HepG2 (cell line): ENCODE measurements around the gene OVCA2. TPM values are rescaled to one million over a fixed set of nuclear protein-coding genes. Genes with fewer than 3 reads are reported as not detected.

ENCODE experiments used
- ATAC-seq: fragments of 200-7000 bp; cut with Tn5 transposase; 3 replicates; pipeline ENCODE4 v1.9.1; 2020; ENCODE audit warnings: mild to moderate bottlenecking, moderate library complexity
- BruUV-seq: library from RNA; stranded (reverse); fragments of 400-500 nt; replicated peaks from 2 replicates; lab custom pipeline; 2021; lab: Mats Ljungman, UMichigan
- CTCF ChIA-PET: fragments of 300-600 bp; formaldehyde crosslinking; extraction: SDS; loops from one replicate; lab custom pipeline; 2021; ENCODE audit warnings: low total read pairs, inconsistent platforms, low intra/inter-chr PET ratio; lab: Yijun Ruan, JAX
- POLR2A ChIA-PET: fragments of 350-600 bp; sonication (Branson Sonifier 250); formaldehyde crosslinking; loops from one replicate; lab custom pipeline; 2020; ENCODE audit warnings: antibody characterized with exemption, inconsistent platforms; lab: Yijun Ruan, JAX
- DNase-seq: peaks from one replicate; pipeline ENCODE4 v3.0.0-alpha.2; 2015; ENCODE audit warnings: low spot score
- FAIRE-seq: peaks from 3 replicates; lab custom pipeline; 2011; peaks lifted over from hg19 to GRCh38; lab: Jason Lieb, UNC
- H2AFZ ChIP-seq: one replicate; pipeline ENCODE4 v1.6.1; 2011; ENCODE audit warnings: low read length, inconsistent platforms
- H3K27ac ChIP-seq: fragments of 300-600 bp; 3 replicates; pipeline ENCODE4 v1.8.0; 2011; ENCODE audit warnings: mixed run types, mild to moderate bottlenecking, mixed read lengths, low read length, inconsistent platforms; ENCODE audit not compliant: insufficient read depth; ENCODE audit errors: extremely low read length
- H3K27me3 ChIP-seq, 2 experiments: fragments of 200-600 bp in 1 of 2; 2 replicates in 1 of 2; 3 replicates in 1 of 2; pipeline versions ENCODE4 v1.6.0 to v1.8.0; 2011; ENCODE audit warnings: low read length in 2 of 2, mild to moderate bottlenecking in 2 of 2, moderate library complexity in 2 of 2, inconsistent platforms in 1 of 2; ENCODE audit not compliant: insufficient read depth in 2 of 2, control insufficient read depth in 1 of 2
- H3K36me3 ChIP-seq, 2 experiments: fragments of 200-600 bp in 1 of 2; replicated peaks in 1 of 2; 2 replicates in 1 of 2; 3 replicates in 1 of 2; pipeline versions ENCODE4 v1.5.1 to v1.8.0; 2011; ENCODE audit warnings: low read length in 2 of 2, inconsistent platforms in 1 of 2; ENCODE audit not compliant: insufficient read depth in 2 of 2, control insufficient read depth in 1 of 2
- H3K4me1 ChIP-seq: 2 replicates; pipeline ENCODE4 v1.5.1; 2012; ENCODE audit warnings: low read length, inconsistent platforms; ENCODE audit not compliant: insufficient read depth
- H3K4me2 ChIP-seq: 2 replicates; pipeline ENCODE4 v1.6.0; 2011; ENCODE audit warnings: low read depth, low read length, inconsistent platforms
- H3K4me3 ChIP-seq, 3 experiments: fragments of 200-600 bp in 1 of 3; sonication (generic), shearing (Covaris generic) in 1 of 3; replicated peaks in 1 of 3; 2 replicates each; pipeline ENCODE4 v1.5.1; 2011 to 2016; ENCODE audit warnings: low read length in 3 of 3, inconsistent platforms in 2 of 3, low read depth in 2 of 3, mild to moderate bottlenecking in 2 of 3, control low read depth in 1 of 3, mixed read lengths in 1 of 3; ENCODE audit not compliant: insufficient read depth in 1 of 3
- H3K79me2 ChIP-seq: one replicate; pipeline ENCODE4 v1.6.1; 2011; ENCODE audit warnings: low read length, inconsistent platforms; ENCODE audit not compliant: insufficient read depth
- H3K9ac ChIP-seq: 2 replicates; pipeline ENCODE4 v1.6.0; 2011; ENCODE audit warnings: mild to moderate bottlenecking, low read depth, low read length, inconsistent platforms; ENCODE audit not compliant: insufficient read depth
- H3K9me3 ChIP-seq: 2 replicates; pipeline ENCODE4 v1.5.1; 2012; ENCODE audit warnings: mild to moderate bottlenecking, low read length
- H4K20me1 ChIP-seq: 2 replicates; pipeline ENCODE4 v1.6.0; 2011; ENCODE audit warnings: inconsistent platforms, mild to moderate bottlenecking, low read length, moderate library complexity; ENCODE audit not compliant: insufficient read depth
- ARHGAP35 ChIP-seq: sonication (generic); formaldehyde crosslinking; IDR thresholded peaks from 2 replicates; pipeline ENCODE4 v1.9.0; 2022; ENCODE audit warnings: mild to moderate bottlenecking, inconsistent platforms, moderate library complexity, missing genetic modification reagents, borderline replicate concordance
- BRCA1 ChIP-seq: sonication (generic); formaldehyde crosslinking; IDR thresholded peaks from 2 replicates; pipeline ENCODE4 v1.4.0; 2020; ENCODE audit warnings: missing genetic modification reagents
- MIXL1 ChIP-seq: IDR thresholded peaks from 2 replicates; pipeline ENCODE4 v1.6.1; 2016
- NFE2L1 ChIP-seq: sonication (generic); formaldehyde crosslinking; IDR thresholded peaks from 2 replicates; pipeline ENCODE4 v1.4.0; 2020; ENCODE audit warnings: missing genetic modification reagents, mild to moderate bottlenecking, borderline replicate concordance
- ZFP36L2 ChIP-seq: sonication (generic); formaldehyde crosslinking; IDR thresholded peaks from 2 replicates; pipeline ENCODE4 v1.4.0; 2020; ENCODE audit warnings: missing genetic modification reagents
- ZNF260 ChIP-seq: sonication (generic); formaldehyde crosslinking; IDR thresholded peaks from 2 replicates; pipeline ENCODE4 v1.4.0; 2020; ENCODE audit warnings: missing genetic modification reagents, low read depth, mild to moderate bottlenecking, borderline replicate concordance
- WGBS: methylation state at CpG from one replicate; pipeline ENCODE4 v1.1.6; 2017; ENCODE audit warnings: low lambda C conversion rate; 5-methylcytosine and 5-hydroxymethylcytosine counted together
- in situ Hi-C: cut with HindIII; loops from 2 replicates; pipeline ENCODE4 v1.10.0; 2017; ENCODE audit warnings: low pct_unique_long_range_greater_than_20kb; ENCODE audit not compliant: extremely low pct_ligation_motif_present
- intact Hi-C: fragments of 100-400 bp; cut with micrococcal nuclease; formaldehyde crosslinking; loops from one replicate; pipeline ENCODE4 v1.10.0; 2022; ENCODE audit not compliant: unreplicated experiment
- polyA plus RNA-seq, 8 experiments: library from polyadenylated mRNA; depleted of rRNA in 3 of 8; stranded (reverse) in 7 of 8; unstranded in 1 of 8; fragments of >200 nt; fragmentation: Illumina TruSeq in 4 of 8; extraction: Trizol in 4 of 8; gene quantifications; 2 replicates each; pipeline versions ENCODE4 v1.2.1 to v1.2.3, GENCODE V29; 2011 to 2016; ENCODE audit warnings: low read depth in 4 of 8, missing spikeins in 1 of 8, mixed read lengths in 1 of 8; ENCODE audit not compliant: insufficient read depth in 1 of 8
- total RNA-seq, 5 experiments: library from RNA; depleted of rRNA; stranded (reverse); fragments of >200 nt; fragmentation: Illumina TruSeq; extraction: Trizol; gene quantifications; 2 replicates each; pipeline ENCODE4 v1.2.3, GENCODE V29; 2016; ENCODE audit warnings: low read depth in 1 of 5
- TF ChIP-seq, protein P1 (sequence below): sonication (generic); formaldehyde crosslinking; IDR thresholded peaks from 2 replicates; pipeline ENCODE4 v1.5.0; 2020; ENCODE audit warnings: mild to moderate bottlenecking, missing genetic modification reagents
- TF ChIP-seq, protein P2 (sequence below): sonication (generic); formaldehyde crosslinking; IDR thresholded peaks from 2 replicates; pipeline ENCODE4 v1.5.1; 2020; ENCODE audit warnings: mild to moderate bottlenecking, moderate library complexity, missing genetic modification reagents
- TF ChIP-seq, protein P3 (sequence below): sonication (generic); formaldehyde crosslinking; IDR thresholded peaks from 2 replicates; pipeline ENCODE4 v1.5.0; 2020; ENCODE audit warnings: missing genetic modification reagents
- TF ChIP-seq, protein P4 (sequence below): IDR thresholded peaks from 2 replicates; pipeline ENCODE4 v1.6.1; 2018; ENCODE audit warnings: missing genetic modification reagents

Gene OVCA2
- total and polyA plus RNA-seq, 2 of the 13 experiments (the other 11 are each of a cell fraction or from before 2014, with no cell fraction given): 23.7 to 28.2 TPM

DNA sequence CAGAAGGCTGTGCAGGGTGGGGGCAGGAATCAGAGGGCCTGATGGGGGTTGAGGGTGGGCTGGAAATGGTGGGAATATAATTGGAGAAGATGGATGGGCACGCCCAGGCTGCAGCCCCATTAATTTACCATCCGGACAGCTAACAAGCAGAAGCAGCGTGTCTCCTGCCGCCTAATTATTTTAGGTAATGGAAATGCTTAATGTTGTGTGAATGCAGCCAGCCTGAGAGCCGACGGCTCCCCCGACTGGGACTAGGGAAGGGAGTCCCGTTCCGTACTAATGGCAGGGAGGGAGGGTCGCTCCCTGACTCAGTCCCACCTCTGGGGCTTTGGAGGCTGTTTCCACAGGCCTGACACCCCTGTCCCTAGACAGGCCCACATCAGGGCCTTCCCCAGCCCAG is 4.7 kb upstream of the OVCA2 start (continued):
- TF ChIP-seq, protein P1, sequence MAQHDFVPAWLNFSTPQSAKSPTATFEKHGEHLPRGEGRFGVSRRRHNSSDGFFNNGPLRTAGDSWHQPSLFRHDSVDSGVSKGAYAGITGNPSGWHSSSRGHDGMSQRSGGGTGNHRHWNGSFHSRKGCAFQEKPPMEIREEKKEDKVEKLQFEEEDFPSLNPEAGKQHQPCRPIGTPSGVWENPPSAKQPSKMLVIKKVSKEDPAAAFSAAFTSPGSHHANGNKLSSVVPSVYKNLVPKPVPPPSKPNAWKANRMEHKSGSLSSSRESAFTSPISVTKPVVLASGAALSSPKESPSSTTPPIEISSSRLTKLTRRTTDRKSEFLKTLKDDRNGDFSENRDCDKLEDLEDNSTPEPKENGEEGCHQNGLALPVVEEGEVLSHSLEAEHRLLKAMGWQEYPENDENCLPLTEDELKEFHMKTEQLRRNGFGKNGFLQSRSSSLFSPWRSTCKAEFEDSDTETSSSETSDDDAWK (CRISPR knock-in tag): no peak
- TF ChIP-seq ARHGAP35 (CRISPR knock-in tag) (no peak), BRCA1 (CRISPR knock-in tag) (no peak)

DNA sequence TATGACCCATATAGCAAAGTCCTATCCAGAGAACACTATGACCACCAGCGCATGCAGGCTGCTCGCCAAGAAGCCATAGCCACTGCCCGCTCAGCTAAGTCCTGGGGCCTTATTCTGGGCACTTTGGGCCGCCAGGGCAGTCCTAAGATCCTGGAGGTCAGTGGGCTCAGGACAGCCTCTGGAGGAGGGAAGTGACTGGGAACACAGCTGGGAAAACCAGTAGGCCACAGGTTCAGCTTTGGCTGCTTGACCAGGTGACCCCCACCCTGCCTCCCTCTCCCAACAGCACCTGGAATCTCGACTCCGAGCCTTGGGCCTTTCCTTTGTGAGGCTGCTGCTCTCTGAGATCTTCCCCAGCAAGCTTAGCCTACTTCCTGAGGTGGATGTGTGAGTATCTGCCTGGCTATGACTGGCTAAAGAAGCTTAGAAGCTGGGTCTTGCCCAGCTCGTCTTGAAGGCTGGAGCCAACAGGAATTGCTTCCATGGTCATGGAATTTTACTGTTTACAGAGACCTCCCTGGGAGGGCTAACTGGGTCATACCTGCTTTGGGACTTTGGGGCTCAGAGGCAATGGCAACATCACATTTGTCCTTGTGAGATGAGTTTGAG is 1.5 kb upstream of the OVCA2 start:
- intact Hi-C loops (no loop called here), in situ Hi-C loops (loop anchor here (25.0 kb wide), 1 partner anchor 328 kb away; the partner anchor contains the start of genes TLCD2 and WDR81)
- Histone ChIP-seq H3K4me3 (no peak overlapping the region), H3K79me2 (no peaks in the 10 kb centered on the region), H3K27me3 (no peaks in the 10 kb centered on the region), H3K27ac (no peak overlapping the region), H3K4me1 (peaks cover 8% of the 10 kb centered on the region), H3K9me3 (no peaks in the 10 kb centered on the region), H4K20me1 (no peaks in the 10 kb centered on the region), H2AFZ (no peak overlapping the region), H3K36me3 (peaks cover 15 to 31% of the 10 kb centered on the region in 2 experiments; a peak in 3 of 5 replicates), H3K9ac (no peak overlapping the region), H3K4me2 (no peak overlapping the region)
- ChIA-PET CTCF (no interaction called here), POLR2A (no interaction called here)
- FAIRE-seq (no peak), ATAC-seq (no peak), DNase-seq (no peak)
- no TSS peak for BruUV-seq
- TF ChIP-seq, protein P2, sequence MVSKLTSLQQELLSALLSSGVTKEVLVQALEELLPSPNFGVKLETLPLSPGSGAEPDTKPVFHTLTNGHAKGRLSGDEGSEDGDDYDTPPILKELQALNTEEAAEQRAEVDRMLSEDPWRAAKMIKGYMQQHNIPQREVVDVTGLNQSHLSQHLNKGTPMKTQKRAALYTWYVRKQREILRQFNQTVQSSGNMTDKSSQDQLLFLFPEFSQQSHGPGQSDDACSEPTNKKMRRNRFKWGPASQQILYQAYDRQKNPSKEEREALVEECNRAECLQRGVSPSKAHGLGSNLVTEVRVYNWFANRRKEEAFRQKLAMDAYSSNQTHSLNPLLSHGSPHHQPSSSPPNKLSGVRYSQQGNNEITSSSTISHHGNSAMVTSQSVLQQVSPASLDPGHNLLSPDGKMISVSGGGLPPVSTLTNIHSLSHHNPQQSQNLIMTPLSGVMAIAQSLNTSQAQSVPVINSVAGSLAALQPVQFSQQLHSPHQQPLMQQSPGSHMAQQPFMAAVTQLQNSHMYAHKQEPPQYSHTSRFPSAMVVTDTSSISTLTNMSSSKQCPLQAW: no peak
- TF ChIP-seq, protein P3, sequence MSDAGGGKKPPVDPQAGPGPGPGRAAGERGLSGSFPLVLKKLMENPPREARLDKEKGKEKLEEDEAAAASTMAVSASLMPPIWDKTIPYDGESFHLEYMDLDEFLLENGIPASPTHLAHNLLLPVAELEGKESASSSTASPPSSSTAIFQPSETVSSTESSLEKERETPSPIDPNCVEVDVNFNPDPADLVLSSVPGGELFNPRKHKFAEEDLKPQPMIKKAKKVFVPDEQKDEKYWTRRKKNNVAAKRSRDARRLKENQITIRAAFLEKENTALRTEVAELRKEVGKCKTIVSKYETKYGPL (CRISPR knock-in tag): no peak
- no peak for TF ChIP-seq MIXL1
- TF ChIP-seq ZFP36L2: no peak
- TF ChIP-seq ZNF260: no peak
- TF ChIP-seq, protein P4, sequence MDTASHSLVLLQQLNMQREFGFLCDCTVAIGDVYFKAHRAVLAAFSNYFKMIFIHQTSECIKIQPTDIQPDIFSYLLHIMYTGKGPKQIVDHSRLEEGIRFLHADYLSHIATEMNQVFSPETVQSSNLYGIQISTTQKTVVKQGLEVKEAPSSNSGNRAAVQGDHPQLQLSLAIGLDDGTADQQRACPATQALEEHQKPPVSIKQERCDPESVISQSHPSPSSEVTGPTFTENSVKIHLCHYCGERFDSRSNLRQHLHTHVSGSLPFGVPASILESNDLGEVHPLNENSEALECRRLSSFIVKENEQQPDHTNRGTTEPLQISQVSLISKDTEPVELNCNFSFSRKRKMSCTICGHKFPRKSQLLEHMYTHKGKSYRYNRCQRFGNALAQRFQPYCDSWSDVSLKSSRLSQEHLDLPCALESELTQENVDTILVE: no peak
- TF ChIP-seq NFE2L1: no peak
- 91% methylated on average over 4 of the region's 7 CpGs for WGBS
